Right cardiac atrium (tissue), 5 donors: ENCODE measurements around the gene UBE2O. TPM values are rescaled to one million over a fixed set of nuclear protein-coding genes. Genes with fewer than 3 reads are reported as not detected.
A peak's percentile ranks its signal among the peaks of the same experiment; 100 is the strongest.
"Not testable (repeated sequence)": the region's sequence is repeated elsewhere in the genome, so short reads cannot be mapped to it uniquely, and the experiment has no call there.

Experiments
- ATAC-seq, 2 donors: fragments of 200-7000 bp; cut with Tn5 transposase; one replicate each; pipeline versions ENCODE4 v1.8.0 to v1.9.1; 2020; ENCODE audit warnings: moderate library complexity in 2 of 2, mild to moderate bottlenecking in 1 of 2
- DNase-seq, 3 donors: peaks; one replicate each; pipeline ENCODE4 v3.0.0-alpha.2; 2020
- H3K27ac ChIP-seq: one replicate; pipeline ENCODE4 v1.5.1; 2013; ENCODE audit warnings: mild to moderate bottlenecking, low read length, control low read depth, moderate library complexity
- H3K27me3 ChIP-seq: one replicate; pipeline ENCODE4 v1.6.1; 2013; ENCODE audit not compliant: control insufficient read depth, insufficient read depth
- H3K4me1 ChIP-seq: one replicate; pipeline ENCODE4 v1.6.1; 2013; ENCODE audit warnings: low read length; ENCODE audit not compliant: control insufficient read depth, insufficient read depth
- H3K4me3 ChIP-seq: one replicate; pipeline ENCODE4 v1.5.1; 2013; ENCODE audit warnings: low read length, control low read depth
- H3K9me3 ChIP-seq: one replicate; pipeline ENCODE4 v1.6.1; 2013; ENCODE audit warnings: low read length; ENCODE audit not compliant: control insufficient read depth
- WGBS: extraction: QIAGEN DNeasy Blood & Tissue Kit; methylation state at CpG from one replicate; pipeline ENCODE4 v1.1.7; 2013; 5-methylcytosine and 5-hydroxymethylcytosine counted together
- intact Hi-C, 4 donors: fragments of 100-400 bp; cut with DNase I; formaldehyde crosslinking; loops; one replicate each; pipeline versions ENCODE4 v1.11.0 to v1.14.0; 2022 to 2023
- polyA plus RNA-seq: library from polyadenylated mRNA; stranded (reverse); fragments of 200-250 nt; gene quantifications from one replicate; pipeline ENCODE4 v1.2.3, GENCODE V29; 2013
- total RNA-seq, 4 donors: library from RNA; stranded (reverse); fragmentation: NEBNext Ultra II Directional; extraction: Animal tissue kit (Norgen Biotek cat#: 25700); gene quantifications; one replicate each; pipeline ENCODE4 v1.2.1, GENCODE V29; 2021
- donor health status: healthy with polysubstance abuse.
- donor health status: DM: no; HTN: yes; CAD: no.
- donor health status: DM: no; HTN: no; CAD: no.
- donor health status: DM: no; HTN: yes; CAD: no; lungs with severe emphysema.
- donor health status: DM: yes; HTN: yes; CAD: no.

UBE2O gene
- total and polyA plus RNA-seq, 5 donors: 23.0 to 37.3 (median 33.9) TPM

DNA sequence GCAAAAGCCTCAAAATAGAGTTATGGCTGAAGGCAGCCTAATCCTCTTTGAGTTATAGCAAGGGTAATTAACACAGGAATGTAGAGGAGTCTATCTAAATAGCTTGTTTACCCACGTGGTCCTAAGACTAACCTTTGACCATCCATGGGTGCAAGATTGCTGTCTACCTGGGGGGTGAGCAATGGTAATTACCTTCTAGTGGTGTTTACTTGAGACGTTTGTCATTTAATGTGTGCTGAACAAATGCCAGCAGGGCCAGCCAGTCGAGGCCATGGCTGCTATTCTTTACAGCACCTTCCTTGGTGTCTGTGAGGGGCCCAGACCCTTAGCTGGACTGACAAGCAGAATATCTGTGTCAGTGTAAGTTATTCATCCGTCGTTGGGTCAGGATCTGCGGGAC is 85.3 kb downstream of the UBE2O start:
- H3K4me3 ChIP-seq: no peak overlapping the region
- H3K27ac ChIP-seq: no peak overlapping the region
- intact Hi-C loops: no loop called here
- H3K9me3 ChIP-seq: no peaks in the 10 kb centered on the region
- H3K4me1 ChIP-seq: peaks cover 5% of the 10 kb centered on the region
- DNase-seq (peak in 2 of 3 donors; percentile 11 to 30), ATAC-seq (no peak)
- no peaks in the 10 kb centered on the region for H3K27me3 ChIP-seq
- 84% methylated on average over 6 of the region's 6 CpGs for WGBS

DNA sequence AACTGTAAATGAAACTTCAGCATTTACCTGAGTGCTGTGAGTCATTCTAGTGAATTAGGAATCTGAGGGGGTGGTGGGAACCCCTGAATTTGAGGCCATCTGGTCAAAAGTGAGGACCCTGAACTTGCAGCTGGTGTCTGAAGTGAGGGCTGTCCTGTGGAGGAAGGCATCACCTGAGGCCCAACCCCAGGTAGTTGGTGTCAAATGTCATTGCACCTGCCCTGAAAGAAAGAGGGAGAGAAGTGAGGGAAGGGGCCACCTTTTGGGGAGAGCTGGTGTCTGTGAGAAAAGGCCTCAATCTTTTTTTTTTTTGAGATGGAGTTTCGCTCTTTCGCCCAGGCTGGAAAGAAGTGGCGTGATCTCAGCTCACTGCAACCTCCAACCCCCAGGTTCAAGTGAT is 86.7 kb downstream of the UBE2O start:
- 99% methylated on average over 3 of the region's 3 CpGs for WGBS
- intact Hi-C loops: no loop called here

DNA sequence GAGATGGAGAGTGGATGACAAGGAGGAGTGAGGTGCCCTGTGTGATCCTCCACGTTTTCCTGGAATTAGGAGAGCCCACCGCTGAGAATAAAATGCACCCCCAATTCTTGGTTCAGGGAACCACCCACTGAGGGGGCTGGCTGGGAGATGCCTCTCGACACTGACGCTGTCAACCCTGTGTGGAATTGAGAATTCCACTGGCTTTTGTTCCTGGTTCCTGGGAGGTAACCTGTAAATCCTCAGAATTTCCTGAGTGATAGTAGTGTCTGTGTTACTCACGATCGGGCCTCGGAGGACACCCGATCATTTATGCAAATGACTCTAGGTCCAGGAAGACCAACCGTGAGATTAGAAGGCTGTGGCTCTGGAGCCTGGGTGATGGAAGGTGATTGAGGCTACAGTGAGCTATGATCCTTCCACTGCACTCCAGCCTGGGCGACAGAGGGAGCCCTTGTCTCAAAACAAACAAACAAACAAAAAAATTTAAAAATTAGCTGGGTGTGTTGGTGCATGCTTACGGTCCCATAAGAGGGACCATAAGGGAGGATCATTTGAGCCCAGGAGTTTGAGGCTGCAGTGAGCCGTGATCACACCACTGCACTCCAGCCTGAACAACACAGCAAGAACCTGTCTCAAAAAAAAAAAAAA is 87.6 kb downstream of the UBE2O start:
- peaks cover 8% of the 10 kb centered on the region for H3K4me1 ChIP-seq
- no peak overlapping the region for H3K27ac ChIP-seq
- no peak overlapping the region for H3K4me3 ChIP-seq
- 50% methylated on average over 12 of the region's 12 CpGs for WGBS
- H3K9me3 ChIP-seq: no peaks in the 10 kb centered on the region
- no peaks in the 10 kb centered on the region for H3K27me3 ChIP-seq
- intact Hi-C loops: no loop called here
- DNase-seq (peak in 2 of 3 donors; percentile 16 to 37), ATAC-seq (no peak)

More for the DNA sequence above, 86.7 kb downstream of the UBE2O start:
- H3K4me1 ChIP-seq: peaks cover 9% of the 10 kb centered on the region
- no peaks in the 10 kb centered on the region for H3K9me3 ChIP-seq
- no peak overlapping the region for H3K4me3 ChIP-seq
- H3K27me3 ChIP-seq: no peaks in the 10 kb centered on the region
- no peak for ATAC-seq
- DNase-seq: peak in 1 of 3 donors; percentile 13
- no peak overlapping the region for H3K27ac ChIP-seq

DNA sequence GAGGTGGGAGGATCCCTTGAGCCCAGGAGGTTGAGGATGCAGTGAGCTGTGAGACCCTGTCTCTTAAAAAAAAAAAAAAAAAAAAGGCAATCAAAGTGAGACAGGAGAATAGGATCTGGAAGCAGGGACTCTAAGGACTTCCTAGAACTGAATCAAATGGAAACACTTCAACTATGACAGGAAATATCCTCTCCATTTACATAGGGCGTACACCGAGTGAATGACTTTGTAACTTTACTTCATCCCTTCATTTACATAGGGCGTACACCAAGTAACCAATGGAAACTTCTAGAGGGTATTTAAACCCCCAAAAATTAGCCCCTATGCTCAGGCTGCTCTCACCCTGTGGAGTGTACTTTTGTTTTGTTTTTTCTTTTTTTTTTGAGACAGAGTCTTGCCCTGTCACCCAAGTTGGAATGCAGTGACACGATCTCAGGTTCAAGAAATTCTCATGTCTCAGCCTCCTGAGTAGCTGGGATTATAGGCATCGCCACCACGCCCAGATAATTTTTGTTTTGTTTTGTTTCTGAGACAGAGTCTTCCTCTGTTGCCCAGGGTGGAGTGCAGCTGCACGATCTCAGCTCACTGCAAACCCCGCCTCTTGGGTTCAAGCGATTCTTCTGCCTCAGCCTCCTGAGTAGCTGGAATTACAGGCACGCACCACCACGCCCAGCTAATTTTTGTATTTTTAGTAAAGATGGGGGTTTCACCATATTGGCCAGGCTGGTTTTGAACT is 89.7 kb downstream of the UBE2O start:
- 75% methylated on average over 11 of the region's 11 CpGs for WGBS
- ATAC-seq: peak in 1 of 2 donors; percentile 25
- intact Hi-C loops: no loop called here
- no peaks in the 10 kb centered on the region for H3K9me3 ChIP-seq
- H3K4me3 ChIP-seq: no peak overlapping the region
- H3K27me3 ChIP-seq: no peaks in the 10 kb centered on the region
- no peak overlapping the region for H3K27ac ChIP-seq
- H3K4me1 ChIP-seq: peaks cover 4% of the 10 kb centered on the region
- DNase-seq: peak in 2 of 3 donors; percentile 3 to 6

DNA sequence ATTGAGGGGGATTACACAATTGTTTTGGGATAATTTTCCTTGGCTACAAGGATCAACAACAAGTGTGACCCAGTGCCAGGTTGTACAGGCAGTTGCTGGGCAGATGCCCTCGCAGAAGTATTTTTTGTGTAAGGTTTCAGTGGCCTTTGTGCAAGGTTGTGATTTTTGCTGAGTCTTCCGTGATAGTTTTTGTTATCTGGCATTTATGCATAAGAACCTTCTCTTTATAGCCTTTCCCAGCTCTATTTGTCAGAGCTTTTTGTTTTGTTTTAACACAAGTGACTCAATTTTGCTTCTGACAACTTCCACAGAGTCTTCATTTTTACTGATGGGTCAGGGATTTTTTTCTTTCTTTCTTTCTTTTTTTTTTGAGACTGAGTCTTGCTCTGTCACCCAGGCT is 92.5 kb downstream of the UBE2O start:
- no peak overlapping the region for H3K4me3 ChIP-seq
- H3K27ac ChIP-seq: no peak overlapping the region
- no peak for DNase-seq
- H3K4me1 ChIP-seq: peaks cover 4% of the 10 kb centered on the region
- H3K27me3 ChIP-seq: no peaks in the 10 kb centered on the region
- ATAC-seq: no peak
- 72% methylated on average over 2 of the region's 2 CpGs for WGBS
- intact Hi-C loops: no loop called here
- H3K9me3 ChIP-seq: no peaks in the 10 kb centered on the region

DNA sequence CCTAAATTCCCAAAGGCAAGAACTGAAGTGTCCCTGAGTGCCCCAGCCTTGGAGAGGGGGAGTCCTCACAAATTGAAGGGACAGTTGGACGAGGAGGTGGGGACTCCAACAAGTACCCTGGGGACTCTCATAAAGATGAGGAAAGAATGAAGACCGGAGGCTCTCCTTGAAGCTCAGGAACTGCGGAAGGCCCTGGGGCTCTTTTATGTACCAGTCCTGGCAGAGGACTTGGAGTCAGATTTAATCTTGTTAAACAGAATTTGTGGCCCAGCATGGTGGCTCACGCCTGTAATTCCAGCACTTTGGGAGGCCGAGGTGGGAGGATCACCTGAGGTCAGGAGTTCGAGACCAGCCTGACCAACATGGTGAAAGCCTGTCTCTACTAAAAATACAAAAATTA is 93.2 kb downstream of the UBE2O start:
- intact Hi-C loops, H3K27me3 ChIP-seq, DNase-seq, H3K9me3 ChIP-seq, ATAC-seq, H3K4me1 ChIP-seq, H3K4me3 ChIP-seq, H3K27ac ChIP-seq: not testable (repeated sequence)
- 93% methylated on average over 6 of the region's 6 CpGs for WGBS

DNA sequence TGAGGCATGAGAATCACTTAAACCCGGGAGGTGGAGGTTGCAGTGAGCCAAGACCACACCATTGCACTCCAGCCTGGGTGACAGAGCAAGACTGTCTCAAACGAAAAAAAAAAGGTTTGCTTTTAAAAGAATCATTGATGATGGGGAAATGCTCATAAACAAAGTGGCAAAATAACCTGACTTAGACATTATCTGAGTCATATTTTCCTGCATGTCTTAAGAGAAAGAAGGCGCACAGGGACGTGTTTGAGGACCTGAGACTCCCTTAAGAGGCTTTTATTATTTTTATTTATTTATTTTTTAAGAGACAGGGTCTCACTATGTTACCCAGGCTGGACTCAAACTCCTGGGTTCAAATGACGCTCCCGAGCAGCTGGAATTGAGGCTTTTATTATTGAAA is 93.6 kb downstream of the UBE2O start:
- intact Hi-C loops: no loop called here
- WGBS: 88% methylated on average over 6 of the region's 6 CpGs
- H3K4me1 ChIP-seq: peaks cover 4% of the 10 kb centered on the region
- no peak for ATAC-seq
- H3K4me3 ChIP-seq: no peak overlapping the region
- H3K9me3 ChIP-seq: no peaks in the 10 kb centered on the region
- H3K27me3 ChIP-seq: no peaks in the 10 kb centered on the region
- no peak overlapping the region for H3K27ac ChIP-seq
- no peak for DNase-seq

DNA sequence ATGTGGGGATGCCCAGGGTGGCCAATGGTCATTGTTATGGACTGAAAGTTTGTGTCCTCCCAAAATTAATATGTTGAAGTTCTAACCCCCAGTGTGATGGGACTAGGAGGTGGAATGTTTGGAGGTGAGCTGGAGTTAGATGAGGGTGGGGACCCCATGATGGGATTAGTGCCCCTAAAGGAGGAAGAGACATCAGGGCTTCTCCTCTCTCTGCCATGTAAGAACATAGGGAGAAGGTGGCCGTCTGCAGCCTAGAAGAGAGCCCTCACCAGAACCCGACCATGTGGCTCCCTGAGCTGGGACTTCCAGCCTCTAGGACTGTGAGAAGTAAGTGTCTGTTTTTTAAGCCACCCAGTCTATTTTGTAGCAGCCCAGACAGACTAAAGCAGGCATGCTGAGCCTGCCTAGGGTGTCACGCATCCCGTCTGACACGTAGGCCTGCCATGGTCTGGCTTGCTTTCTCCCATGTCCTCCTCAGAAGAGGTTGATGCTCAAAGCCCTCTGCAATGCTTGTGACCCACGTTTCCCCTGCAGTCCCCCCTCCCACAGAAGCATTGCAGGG is 95.3 kb downstream of the UBE2O start:
- no peak for ATAC-seq
- Histone ChIP-seq H3K27me3 (no peaks in the 10 kb centered on the region), H3K4me3 (no peak overlapping the region), H3K4me1 (peaks cover 4% of the 10 kb centered on the region), H3K27ac (no peak overlapping the region), H3K9me3 (no peaks in the 10 kb centered on the region)
- intact Hi-C loops: no loop called here
- 78% methylated on average over 6 of the region's 6 CpGs for WGBS
- DNase-seq: peak in 1 of 3 donors; percentile 6

DNA sequence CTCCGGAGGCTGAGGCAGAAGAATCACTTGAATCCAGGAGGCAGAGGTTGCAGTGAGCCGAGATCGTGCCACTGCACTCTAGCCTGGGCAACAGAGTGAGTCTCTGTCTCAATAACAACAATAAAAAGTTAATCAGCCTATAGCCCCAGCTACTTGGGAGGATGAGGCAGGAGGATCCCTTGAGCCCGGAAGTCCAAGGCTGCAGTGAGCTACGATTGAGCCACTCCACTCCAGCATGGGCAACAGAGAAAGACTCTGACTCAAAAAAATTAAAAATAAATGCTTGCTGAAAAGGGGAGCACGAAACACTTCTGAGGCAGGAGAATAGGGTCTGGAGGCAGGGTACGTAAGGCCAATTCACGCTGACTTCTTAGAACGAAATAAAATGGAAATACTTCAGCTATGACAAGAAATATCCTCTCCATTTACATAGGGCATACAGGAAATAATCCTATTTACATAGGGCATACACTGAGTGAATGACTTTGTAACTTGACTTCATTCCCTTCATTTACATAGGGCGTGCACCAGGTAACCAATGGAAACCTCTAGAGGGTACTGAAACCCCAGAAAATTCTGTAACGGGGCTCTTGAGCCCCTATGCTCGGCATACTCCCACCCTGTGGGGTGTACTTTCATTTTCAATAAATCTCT is 96.0 kb downstream of the UBE2O start:
- no peaks in the 10 kb centered on the region for H3K4me1 ChIP-seq
- WGBS: 74% methylated on average over 12 of the region's 12 CpGs
- H3K27me3 ChIP-seq: no peaks in the 10 kb centered on the region
- ATAC-seq: no peak
- DNase-seq: peak in 1 of 3 donors; percentile 2
- H3K9me3 ChIP-seq: no peaks in the 10 kb centered on the region
- intact Hi-C loops: no loop called here
- H3K4me3 ChIP-seq: no peak overlapping the region
- H3K27ac ChIP-seq: no peak overlapping the region

DNA sequence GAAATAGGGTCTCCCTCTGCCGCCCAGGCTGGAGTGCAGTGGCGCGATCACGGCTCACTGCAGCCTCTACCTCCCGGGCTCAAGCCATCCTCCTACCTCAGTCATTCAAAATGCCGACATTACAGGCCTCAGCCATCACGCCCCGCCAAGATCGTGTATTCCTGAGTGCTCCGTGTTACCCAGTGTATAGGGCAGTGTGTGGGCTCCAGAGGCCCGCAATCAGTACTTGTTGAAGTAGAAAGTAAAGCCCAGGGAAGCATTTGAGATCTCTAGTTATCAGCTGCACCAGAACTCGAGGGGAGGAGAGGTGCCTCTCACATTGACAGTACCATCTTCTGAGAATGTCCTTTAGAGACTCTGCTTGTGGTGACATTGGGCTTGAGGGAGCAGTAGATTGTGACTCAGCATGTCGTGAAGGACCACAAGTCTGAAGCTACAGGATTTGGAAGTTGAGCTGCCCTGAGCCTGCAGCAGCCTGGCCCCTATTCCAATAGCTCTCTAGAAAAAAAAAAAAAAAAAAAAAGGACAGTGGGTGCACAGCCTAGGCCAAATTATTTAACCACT is 98.1 kb downstream of the UBE2O start:
- 56% methylated on average over 13 of the region's 13 CpGs for WGBS
- Histone ChIP-seq H3K27ac (no peak overlapping the region), H3K4me3 (no peak overlapping the region), H3K9me3 (no peaks in the 10 kb centered on the region), H3K4me1 (no peaks in the 10 kb centered on the region), H3K27me3 (no peaks in the 10 kb centered on the region)
- intact Hi-C loops: no loop called here
- no peak for ATAC-seq
- peak in 1 of 3 donors; percentile 14 for DNase-seq

DNA sequence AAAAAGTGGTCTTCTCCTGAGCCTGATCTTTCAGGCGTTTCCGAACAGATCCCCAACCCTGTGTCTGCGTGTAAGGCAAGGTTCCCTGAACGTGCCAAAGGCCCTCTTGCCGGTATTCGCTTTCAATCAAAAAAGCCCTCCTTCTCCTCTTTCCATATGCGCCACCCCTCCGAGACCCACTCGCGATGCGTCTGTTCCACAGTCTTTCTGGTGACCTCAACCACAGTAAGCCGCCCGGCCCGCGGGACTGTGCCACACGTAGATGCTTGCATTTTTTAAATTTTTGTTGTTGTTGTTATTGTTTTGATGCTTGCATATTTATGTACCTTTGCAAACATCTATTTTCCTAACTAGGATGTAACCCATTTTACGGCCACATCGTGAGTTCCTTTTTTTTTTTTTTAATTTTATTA is 98.6 kb downstream of the UBE2O start:
- peak in 1 of 3 donors; percentile 29 for DNase-seq
- intact Hi-C loops: no loop called here
- 2% methylated on average over 18 of the region's 18 CpGs for WGBS
- Histone ChIP-seq H3K9me3 (no peaks in the 10 kb centered on the region), H3K4me1 (no peaks in the 10 kb centered on the region), H3K27me3 (no peaks in the 10 kb centered on the region), H3K4me3 (peak overlapping the region; percentile 85), H3K27ac (no peak overlapping the region)
- ATAC-seq: no peak
